ENCODE results near the gene DYTN. TPM values are rescaled to one million over a fixed set of nuclear protein-coding genes. Genes with fewer than 3 reads are reported as not detected.
A peak's percentile ranks its signal among the peaks of the same experiment; 100 is the strongest.

The DYTN gene
- total and polyA plus RNA-seq, 12 donors, result not detected

- Histone ChIP-seq H3K27ac (no peak overlapping the region), H3K36me3 (no peaks in the 10 kb centered on the region), H3K27me3 (peaks cover 0 to 6% (median 3%) of the 10 kb centered on the region in 7 donors), H3K4me3 (no peak overlapping the region), H3K4me1 (no peaks in the 10 kb centered on the region), H3K9me3 (no peaks in the 10 kb centered on the region)
- no peak for TF ChIP-seq CTCF (IDR thresholded peaks at IDR 0.05)
- intact Hi-C loops (cut with DNase I), result no loop called here
- ATAC-seq, result no peak
- no peak for DNase-seq
- 87 to 88% methylated on average over 3 of the region's 3 CpGs for WGBS, 2 donors
These were observed 52.9 kb downstream of the DYTN start for GRCh38 chr2:206665251-206665650.

- no peak for DNase-seq
- no peak overlapping the region for H3K27ac ChIP-seq
- H3K27me3 ChIP-seq, result peaks cover 0 to 2% (median 0%) of the 10 kb centered on the region in 7 donors
- H3K9me3 ChIP-seq, result peaks cover 0 to 18% (median 0%) of the 10 kb centered on the region in 11 donors
- no peak for TF ChIP-seq CTCF (IDR thresholded peaks at IDR 0.05)
- no peaks in the 10 kb centered on the region for H3K36me3 ChIP-seq
- no peak for ATAC-seq
- H3K4me1 ChIP-seq, result no peaks in the 10 kb centered on the region
- intact Hi-C loops (cut with DNase I), result no loop called here
- 71 to 83% methylated on average over 1 of the region's 1 CpG for WGBS, 2 donors
- H3K4me3 ChIP-seq, result no peak overlapping the region
These were observed 61.1 kb downstream of the DYTN start for GRCh38 chr2:206657087-206657486.

- H3K4me3 ChIP-seq, result no peak overlapping the region
- ATAC-seq, result no peak
- intact Hi-C loops (cut with DNase I), result no loop called here
- H3K36me3 ChIP-seq, result no peaks in the 10 kb centered on the region
- no peaks in the 10 kb centered on the region for H3K4me1 ChIP-seq
- no peak for TF ChIP-seq CTCF (IDR thresholded peaks at IDR 0.05)
- H3K27me3 ChIP-seq, result peaks cover 0 to 7% (median 3%) of the 10 kb centered on the region in 7 donors
- no peak overlapping the region for H3K27ac ChIP-seq
- WGBS, 2 donors, result 70 to 74% methylated on average over 1 of the region's 1 CpG
- H3K9me3 ChIP-seq, result no peaks in the 10 kb centered on the region
- DNase-seq, result no peak
These were observed 70.2 kb downstream of the DYTN start for GRCh38 chr2:206647985-206648384.

GRCh38 chr2:206642075-206643025, 75.8 kb downstream of the DYTN start, which contains the start of gene FAM237A:
Gene FAM237A, plus strand, starts transcription at chr2:206642487. Its CDS starts 1,750 bp downstream, at chr2:206644237.
- Histone ChIP-seq H3K9me3 (no peaks in the 10 kb centered on the region), H3K27ac (no peak within 1 kb of the TSS), H3K27me3 (peaks cover 0 to 42% (median 36%) of the 10 kb centered on the region in 7 donors), H3K4me3 (peak within 1 kb of the TSS in 4 of 10 donors; percentile 15 to 24 (median 23)), H3K36me3 (no peaks in the 10 kb centered on the region), H3K4me1 (peaks cover 0 to 7% (median 5%) of the 10 kb centered on the region in 9 donors)
- DNase-seq (peak; percentile 7 to 45), ATAC-seq (peak in 5 of 8 donors; percentile 53 to 75 (median 59))
- intact Hi-C loops (cut with DNase I), result no loop called here
- 2 to 3% methylated on average over 56 of the region's 56 CpGs for WGBS, 2 donors
- no peak for TF ChIP-seq CTCF (IDR thresholded peaks at IDR 0.05)

All from heart right ventricle (tissue), 16 donors.